Caco-2 (cell line): ENCODE results near the gene ENO3. TPM values are rescaled to one million over a fixed set of nuclear protein-coding genes. Genes with fewer than 3 reads are reported as not detected.

Source experiments
- BruUV-seq: library from RNA; stranded (reverse); fragments of 400-500 nt; replicated peaks from 2 replicates; lab custom pipeline; 2021; lab: Mats Ljungman, UMichigan
- CTCF ChIA-PET: fragments of 300-600 bp; sonication (Branson Sonifier 250); formaldehyde crosslinking; loops from one replicate; lab custom pipeline; 2022; ENCODE audit warnings: antibody characterized with exemption; lab: Charles Lee
- POLR2A ChIA-PET: fragments of 300-600 bp; sonication (Branson Sonifier 250); formaldehyde crosslinking; loops from one replicate; lab custom pipeline; 2022; ENCODE audit warnings: antibody characterized with exemption; lab: Charles Lee
- DNase-seq, 2 experiments: peaks; one replicate each; pipeline versions ENCODE4 v3.0.0 to v3.0.0-alpha.2; 2020 to 2022
- H3K27me3 ChIP-seq: replicated peaks from 2 replicates; pipeline ENCODE4 v1.6.0; 2011; ENCODE audit warnings: low read length; ENCODE audit not compliant: control insufficient read depth, insufficient read depth
- H3K36me3 ChIP-seq: 2 replicates; pipeline ENCODE4 v1.5.1; 2011; ENCODE audit warnings: low read length; ENCODE audit not compliant: control insufficient read depth, insufficient read depth
- H3K4me1 ChIP-seq: fragments of 250-450 bp; sonication (Bioruptor Pico); 2 replicates; pipeline ENCODE4 v1.5.1; 2020; ENCODE audit warnings: mild to moderate bottlenecking
- H3K4me3 ChIP-seq: 2 replicates; pipeline ENCODE4 v1.5.1; 2011; ENCODE audit warnings: low read depth, mild to moderate bottlenecking, control low read depth, low read length
- H3K9me3 ChIP-seq: fragments of 250-450 bp; sonication (Bioruptor Pico); 2 replicates; pipeline ENCODE4 v1.5.1; 2020; ENCODE audit warnings: mild to moderate bottlenecking, moderate library complexity
- H3K27ac Mint-ChIP-seq: one replicate; pipeline ENCODE4 v1.8.0; 2022; ENCODE audit warnings: mixed read lengths; ENCODE audit not compliant: unreplicated experiment
- H3K27me3 Mint-ChIP-seq: one replicate; pipeline ENCODE4 v1.8.0; 2022; ENCODE audit warnings: mixed read lengths; ENCODE audit not compliant: insufficient read depth, unreplicated experiment
- H3K36me3 Mint-ChIP-seq: one replicate; pipeline ENCODE4 v1.8.0; 2022; ENCODE audit warnings: mild to moderate bottlenecking, mixed read lengths; ENCODE audit not compliant: insufficient read depth, unreplicated experiment
- H3K4me1 Mint-ChIP-seq: one replicate; pipeline ENCODE4 v1.8.0; 2022; ENCODE audit warnings: low read depth, mixed read lengths; ENCODE audit not compliant: unreplicated experiment
- H3K4me3 Mint-ChIP-seq: one replicate; pipeline ENCODE4 v1.8.0; 2022; ENCODE audit warnings: mild to moderate bottlenecking, moderate library complexity, mixed read lengths; ENCODE audit not compliant: unreplicated experiment
- H3K9me3 Mint-ChIP-seq: one replicate; pipeline ENCODE4 v1.8.0; 2022; ENCODE audit warnings: mixed read lengths; ENCODE audit not compliant: unreplicated experiment
- intact Hi-C: fragments of 100-400 bp; cut with micrococcal nuclease; formaldehyde crosslinking; loops from one replicate; pipeline ENCODE4 v1.10.0; 2022; ENCODE audit not compliant: unreplicated experiment
- microRNA-seq: library from miRNA; unstranded; fragments of <30 nt; microRNA quantifications from one replicate; pipeline ENCODE4 v1.2.0, GENCODE V29; 2022
- total RNA-seq: library from RNA; stranded (reverse); gene quantifications from 2 replicates; pipeline ENCODE4 v1.2.3, GENCODE V29; 2022
- TF ChIP-seq, protein P1 (sequence below), 2 experiments: fragments of 200-600 bp in 1 of 2; IDR thresholded peaks; 1 replicate in 1 of 2; 2 replicates in 1 of 2; pipeline versions ENCODE4 v1.5.1 to v1.8.0; 2011 to 2022; ENCODE audit warnings: antibody characterized with exemption in 1 of 2, control low read depth in 1 of 2, inconsistent platforms in 1 of 2, low read depth in 1 of 2, low read length in 1 of 2, mild to moderate bottlenecking in 1 of 2, moderate library complexity in 1 of 2; ENCODE audit not compliant: insufficient read depth in 1 of 2, severe bottlenecking in 1 of 2, unreplicated experiment in 1 of 2

ENO3 gene
- total RNA-seq, 1 experiment from 2014 or later, result 8.1 TPM

DNA sequence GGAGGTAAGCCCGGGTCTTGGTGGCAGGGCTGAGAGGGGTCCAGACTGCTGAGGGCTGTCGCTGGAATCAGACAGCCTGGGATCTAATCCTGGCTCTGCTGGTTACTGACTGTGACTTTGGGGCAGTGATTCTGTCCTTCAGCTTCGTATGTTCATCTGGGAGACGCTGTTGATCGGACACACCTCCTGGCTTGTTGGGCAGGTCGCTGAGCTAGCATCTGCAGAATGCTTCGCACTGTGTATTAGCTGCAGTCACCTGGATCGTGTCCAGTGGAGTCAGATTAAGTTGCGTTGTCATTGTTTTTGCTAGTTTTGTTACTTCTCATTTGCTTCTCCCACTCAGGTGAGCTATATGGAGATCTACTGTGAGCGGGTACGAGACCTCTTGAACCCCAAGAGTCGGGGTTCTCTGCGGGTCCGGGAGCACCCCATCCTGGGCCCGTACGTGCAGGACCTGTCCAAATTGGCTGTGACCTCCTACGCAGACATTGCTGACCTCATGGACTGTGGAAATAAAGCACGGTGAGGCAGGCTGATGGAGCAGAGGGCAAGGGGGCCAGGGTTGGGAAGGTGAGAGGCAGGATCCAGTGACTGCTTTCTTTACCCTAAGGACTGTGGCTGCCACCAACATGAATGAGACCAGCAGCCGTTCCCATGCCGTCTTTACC is 51.3 kb downstream of the ENO3 start:
- Histone ChIP-seq H3K9me3 (no peaks in the 10 kb centered on the region), H3K27me3 (no peaks in the 10 kb centered on the region), H3K4me3 (no peak overlapping the region), H3K4me1 (peaks cover 5% of the 10 kb centered on the region), H3K36me3 (peaks cover 1% of the 10 kb centered on the region)
- Mint-ChIP-seq H3K4me1 (no peaks in the 10 kb centered on the region), H3K27ac (no peak overlapping the region), H3K27me3 (no peaks in the 10 kb centered on the region), H3K4me3 (no peak overlapping the region), H3K9me3 (no peaks in the 10 kb centered on the region), H3K36me3 (peaks cover 58% of the 10 kb centered on the region)
- POLR2A ChIA-PET, result no interaction called here
- intact Hi-C loops, result no loop called here
- TF ChIP-seq, protein P1, sequence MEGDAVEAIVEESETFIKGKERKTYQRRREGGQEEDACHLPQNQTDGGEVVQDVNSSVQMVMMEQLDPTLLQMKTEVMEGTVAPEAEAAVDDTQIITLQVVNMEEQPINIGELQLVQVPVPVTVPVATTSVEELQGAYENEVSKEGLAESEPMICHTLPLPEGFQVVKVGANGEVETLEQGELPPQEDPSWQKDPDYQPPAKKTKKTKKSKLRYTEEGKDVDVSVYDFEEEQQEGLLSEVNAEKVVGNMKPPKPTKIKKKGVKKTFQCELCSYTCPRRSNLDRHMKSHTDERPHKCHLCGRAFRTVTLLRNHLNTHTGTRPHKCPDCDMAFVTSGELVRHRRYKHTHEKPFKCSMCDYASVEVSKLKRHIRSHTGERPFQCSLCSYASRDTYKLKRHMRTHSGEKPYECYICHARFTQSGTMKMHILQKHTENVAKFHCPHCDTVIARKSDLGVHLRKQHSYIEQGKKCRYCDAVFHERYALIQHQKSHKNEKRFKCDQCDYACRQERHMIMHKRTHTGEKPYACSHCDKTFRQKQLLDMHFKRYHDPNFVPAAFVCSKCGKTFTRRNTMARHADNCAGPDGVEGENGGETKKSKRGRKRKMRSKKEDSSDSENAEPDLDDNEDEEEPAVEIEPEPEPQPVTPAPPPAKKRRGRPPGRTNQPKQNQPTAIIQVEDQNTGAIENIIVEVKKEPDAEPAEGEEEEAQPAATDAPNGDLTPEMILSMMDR (IDR thresholded peaks at IDR 0.05; ENCODE audit: insufficient read depth in 1 of 2, low read depth in 1 of 2, low read length in 1 of 2, severe bottlenecking in 1 of 2, unreplicated experiment in 1 of 2), result no peak
- no peak for DNase-seq
- CTCF ChIA-PET, result no interaction called here
- no TSS peak for BruUV-seq

DNA sequence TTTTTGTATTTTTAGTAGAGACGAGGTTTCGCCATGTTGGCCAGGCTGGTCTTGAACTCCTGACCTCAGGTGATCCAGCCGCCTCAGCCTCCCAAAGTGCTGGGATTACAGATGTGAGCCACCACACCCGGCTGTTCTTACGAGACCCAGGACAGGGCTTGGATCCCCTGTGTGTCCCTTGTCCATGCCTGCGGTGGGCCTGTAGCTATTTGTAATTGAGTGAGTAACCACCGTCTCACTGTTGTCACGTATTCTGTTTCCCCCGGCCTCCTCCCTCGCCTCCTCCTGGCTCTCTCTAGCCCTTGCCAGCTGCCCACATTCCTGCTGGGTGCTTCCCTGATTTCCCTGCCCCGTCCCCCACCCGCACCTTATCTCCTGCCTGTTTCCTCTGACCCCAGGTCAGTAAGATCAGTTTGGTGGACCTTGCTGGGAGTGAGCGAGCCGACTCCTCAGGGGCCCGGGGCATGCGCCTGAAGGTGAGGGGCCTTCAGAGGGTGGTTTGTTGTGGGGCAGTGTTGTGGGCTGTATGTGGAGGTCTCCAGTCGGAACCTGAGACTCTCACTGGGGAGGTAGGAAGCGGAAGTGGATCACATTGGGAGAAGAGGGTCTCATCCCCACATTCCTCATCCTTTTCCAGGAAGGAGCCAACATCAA is 52.4 kb downstream of the ENO3 start:
- Histone ChIP-seq H3K27me3 (no peaks in the 10 kb centered on the region), H3K4me3 (no peak overlapping the region), H3K36me3 (peaks cover 1% of the 10 kb centered on the region), H3K9me3 (no peaks in the 10 kb centered on the region), H3K4me1 (peaks cover 5% of the 10 kb centered on the region)
- TF ChIP-seq, protein P1 (IDR thresholded peaks at IDR 0.05; ENCODE audit: insufficient read depth in 1 of 2, low read depth in 1 of 2, low read length in 1 of 2, severe bottlenecking in 1 of 2, unreplicated experiment in 1 of 2), result no peak
- Mint-ChIP-seq H3K36me3 (peaks cover 69% of the 10 kb centered on the region), H3K4me3 (no peak overlapping the region), H3K9me3 (no peaks in the 10 kb centered on the region), H3K27ac (no peak overlapping the region), H3K4me1 (no peaks in the 10 kb centered on the region), H3K27me3 (no peaks in the 10 kb centered on the region)
- no peak for DNase-seq
- CTCF ChIA-PET, result no interaction called here
- intact Hi-C loops, result no loop called here
- POLR2A ChIA-PET, result no interaction called here
- BruUV-seq, result no TSS peak

Small RNA genes lying within 50 kb of the gene (microRNA-seq; reads per million reads assigned to microRNA genes)
- not detected for gene MIR6864
- gene MIR6865, result not detected

Other genes starting within 250 kb of the ENO3 start
- 58.2 and 71.6 TPM in 2 replicates for gene PELP1, start 247.0 kb upstream of the ENO3 start, total RNA-seq
- 37.1 and 37.8 TPM in 2 replicates for gene ARRB2, start 240.5 kb upstream of the ENO3 start, total RNA-seq
- 9.1 and 9.4 TPM in 2 replicates for gene MED11, start 219.7 kb upstream of the ENO3 start, total RNA-seq
- gene ZMYND15, start 211.3 kb upstream of the ENO3 start, total RNA-seq, result 2.2 and 3.5 TPM in 2 replicates
- 44.8 and 55.3 TPM in 2 replicates for gene CXCL16, start 211.2 kb upstream of the ENO3 start, total RNA-seq
- gene TM4SF5, start 179.2 kb upstream of the ENO3 start, total RNA-seq, result 9.9 and 12.1 TPM in 2 replicates
- 0.54 TPM in 1 of 2 replicates, not detected in the other for gene VMO1, start 164.8 kb upstream of the ENO3 start, total RNA-seq
- 11.8 and 15.6 TPM in 2 replicates for gene GLTPD2, start 162.2 kb upstream of the ENO3 start, total RNA-seq
- 133 and 136 TPM in 2 replicates for gene PSMB6, start 155.0 kb upstream of the ENO3 start, total RNA-seq
- gene PLD2, start 144.0 kb upstream of the ENO3 start, total RNA-seq, result 46.5 and 47.2 TPM in 2 replicates
- gene MINK1, start 117.8 kb upstream of the ENO3 start, total RNA-seq, result 47.7 and 49.4 TPM in 2 replicates
- gene C17orf107, start 51.6 kb upstream of the ENO3 start, total RNA-seq, result 0.86 and 1.0 TPM in 2 replicates
- not detected in 2 replicates for gene CHRNE, start 48.0 kb upstream of the ENO3 start, total RNA-seq
- gene GP1BA, start 18.8 kb upstream of the ENO3 start, total RNA-seq, result not detected in 2 replicates
- 36.5 and 40.1 TPM in 2 replicates for gene SLC25A11, start 11.1 kb upstream of the ENO3 start, total RNA-seq
- 55.1 and 60.9 TPM in 2 replicates for gene RNF167, start 10.9 kb upstream of the ENO3 start, total RNA-seq
- 367 and 416 TPM in 2 replicates for gene PFN1, start 2.6 kb upstream of the ENO3 start, total RNA-seq
- gene SPAG7, start 16.7 kb downstream of the ENO3 start, total RNA-seq, result 20.5 and 23.1 TPM in 2 replicates
- gene CAMTA2, start 36.6 kb downstream of the ENO3 start, total RNA-seq, result 16.2 and 18.8 TPM in 2 replicates
- gene INCA1, start 46.4 kb downstream of the ENO3 start, total RNA-seq, result 0.64 and 1.4 TPM in 2 replicates
- 87.5 and 92.0 TPM in 2 replicates for gene KIF1C, start 46.8 kb downstream of the ENO3 start, total RNA-seq
- gene SLC52A1, start 84.3 kb downstream of the ENO3 start, total RNA-seq, result not detected in 2 replicates
- gene ZFP3, start 127.3 kb downstream of the ENO3 start, total RNA-seq, result 3.6 and 3.7 TPM in 2 replicates
- gene ZNF232, start 160.8 kb downstream of the ENO3 start, total RNA-seq, result 7.5 and 9.1 TPM in 2 replicates
- 0.16 and 0.21 TPM in 2 replicates for gene USP6, start 164.9 kb downstream of the ENO3 start, total RNA-seq
- 6.2 and 7.5 TPM in 2 replicates for gene ZNF594, start 240.7 kb downstream of the ENO3 start, total RNA-seq